IPS-18c (cell line): ENCODE data around the gene GMFB.
"Not testable (repeated sequence)": the region's sequence is repeated elsewhere in the genome, so short reads cannot be mapped to it uniquely, and the experiment has no call there.

Experiments
- H3K4me3 ChIP-seq: 2 replicates; pipeline ENCODE4 v1.7.0; 2013; ENCODE audit warnings: low read depth, mild to moderate bottlenecking, low read length, moderate library complexity; ENCODE audit not compliant: insufficient read depth
- H3K9me3 ChIP-seq: one replicate; pipeline ENCODE4 v1.6.1; 2013; ENCODE audit warnings: mild to moderate bottlenecking, low read length, moderate library complexity; ENCODE audit not compliant: control insufficient read depth, insufficient read depth

Gene GMFB

DNA sequence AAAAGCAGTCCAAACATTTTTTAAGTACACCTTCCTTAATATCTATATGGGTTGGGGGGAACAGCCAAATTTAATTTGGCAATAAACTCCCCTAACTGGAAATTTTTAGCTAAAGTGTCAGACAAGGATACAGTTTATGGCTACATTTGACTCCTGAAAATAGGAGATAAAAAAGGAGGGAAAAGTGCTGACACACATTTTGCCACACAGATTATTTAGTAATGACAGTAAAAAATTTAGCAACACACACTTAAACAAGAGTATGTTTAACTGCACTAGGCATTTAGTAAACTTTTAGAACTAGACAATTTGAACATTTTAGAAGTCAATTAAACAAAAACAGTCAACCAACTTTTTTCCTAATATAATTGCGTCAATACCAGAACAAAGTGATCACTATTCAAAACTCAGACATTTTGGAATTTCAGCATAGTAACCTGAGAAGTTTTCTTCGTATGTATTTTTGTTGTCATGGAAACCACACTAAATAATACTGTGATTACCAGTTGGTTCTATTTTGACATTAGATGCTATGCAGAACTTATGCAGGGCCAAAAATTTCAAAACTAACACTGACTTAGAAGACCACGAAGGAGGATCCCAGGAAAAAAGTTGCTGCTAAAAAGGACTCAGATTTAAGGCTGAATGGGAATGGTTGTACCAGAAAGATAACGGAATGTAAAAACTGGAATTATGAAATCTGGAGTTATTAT, 13.4 kb downstream of the GMFB start:
- Histone ChIP-seq H3K9me3 (no peaks in the 10 kb centered on the region), H3K4me3 (no peak overlapping the region)

DNA sequence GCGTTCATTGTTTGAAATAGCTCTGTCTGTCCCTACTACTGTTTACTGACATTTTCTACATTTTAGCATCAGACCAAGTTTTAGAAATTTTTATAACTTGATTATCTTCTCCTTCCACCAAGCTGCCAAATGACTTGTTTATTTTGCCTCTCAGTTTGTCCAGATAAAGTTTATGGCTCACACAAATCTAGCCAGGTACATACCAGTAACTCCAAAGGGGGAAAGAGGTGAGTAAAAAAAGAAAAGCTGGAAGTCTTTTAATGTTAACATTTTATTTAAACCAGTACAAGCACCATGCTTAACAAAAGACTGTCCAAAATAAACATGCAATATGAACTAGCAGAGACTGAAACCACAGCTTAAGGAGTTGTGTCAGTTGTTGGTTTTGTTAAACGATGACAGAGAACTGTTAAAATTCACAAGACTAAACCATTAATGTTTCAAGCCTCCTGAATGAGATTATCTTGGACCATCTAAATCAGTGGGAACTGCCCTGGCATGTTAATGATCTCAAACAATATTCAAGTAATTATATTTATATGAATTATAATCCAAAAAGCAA, 14.5 kb downstream of the GMFB start:
- H3K4me3 ChIP-seq, result no peak overlapping the region
- no peaks in the 10 kb centered on the region for H3K9me3 ChIP-seq

DNA sequence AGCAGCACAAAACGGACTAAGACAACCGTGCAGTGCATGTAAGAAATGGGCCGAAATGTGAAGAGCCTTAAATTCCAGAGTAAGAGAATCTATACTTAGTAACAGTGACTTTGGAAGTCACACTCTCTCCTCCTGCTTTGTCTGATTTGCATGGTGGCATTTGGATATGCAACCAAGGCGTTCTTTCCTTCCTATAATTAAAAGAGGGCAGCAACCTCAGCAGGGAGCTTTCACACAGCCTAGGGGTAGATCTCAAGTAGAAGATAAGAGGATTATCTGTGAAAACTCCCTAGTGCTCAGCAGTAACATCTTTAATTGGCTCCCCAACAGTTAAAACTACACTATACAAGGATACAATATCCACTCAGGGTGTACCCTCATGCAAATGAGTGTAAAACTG, 16.5 kb downstream of the GMFB start:
- no peak overlapping the region for H3K4me3 ChIP-seq
- no peaks in the 10 kb centered on the region for H3K9me3 ChIP-seq

DNA sequence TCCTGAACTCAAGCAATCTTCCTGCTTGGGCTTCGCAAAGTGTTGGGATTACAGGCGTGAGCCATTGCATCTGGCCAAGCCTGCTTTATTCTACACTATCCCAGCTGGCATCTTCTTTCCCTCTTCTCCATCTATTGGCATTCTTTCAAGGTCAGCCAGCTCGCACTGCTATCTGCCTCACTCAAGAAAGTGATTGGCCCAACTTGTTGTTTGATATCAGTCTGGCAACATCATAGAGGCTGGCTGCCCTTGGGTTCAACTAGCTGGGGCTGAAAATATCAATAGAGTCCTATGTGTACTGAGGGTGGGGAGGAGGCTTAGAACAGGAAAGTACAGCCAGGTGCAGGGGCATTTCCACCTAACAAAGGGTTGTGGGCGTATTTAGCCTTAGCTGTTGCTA, 17.1 kb downstream of the GMFB start:
- H3K4me3 ChIP-seq, result no peak overlapping the region
- no peaks in the 10 kb centered on the region for H3K9me3 ChIP-seq

DNA sequence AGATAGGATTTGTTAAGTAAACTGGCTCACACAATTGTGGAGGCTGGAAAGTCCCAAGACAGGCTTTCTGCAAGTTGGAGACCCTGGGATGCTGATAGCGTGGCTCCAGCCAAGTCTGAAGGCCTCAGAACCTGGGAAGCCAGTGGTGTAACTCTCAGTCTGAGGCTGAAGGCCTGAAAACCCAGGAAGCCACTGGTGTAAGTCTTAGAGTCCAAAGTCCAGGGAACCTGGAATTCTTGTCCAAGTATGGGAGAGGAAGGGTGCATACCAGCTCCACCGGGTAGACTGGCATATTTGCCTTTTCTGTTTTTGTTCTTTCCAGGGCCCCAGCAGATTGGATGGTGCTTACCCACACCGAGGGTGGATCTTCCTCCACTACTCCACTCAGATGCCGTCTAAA, 18.1 kb downstream of the GMFB start:
- Histone ChIP-seq H3K4me3 (no peak overlapping the region), H3K9me3 (no peaks in the 10 kb centered on the region)

DNA sequence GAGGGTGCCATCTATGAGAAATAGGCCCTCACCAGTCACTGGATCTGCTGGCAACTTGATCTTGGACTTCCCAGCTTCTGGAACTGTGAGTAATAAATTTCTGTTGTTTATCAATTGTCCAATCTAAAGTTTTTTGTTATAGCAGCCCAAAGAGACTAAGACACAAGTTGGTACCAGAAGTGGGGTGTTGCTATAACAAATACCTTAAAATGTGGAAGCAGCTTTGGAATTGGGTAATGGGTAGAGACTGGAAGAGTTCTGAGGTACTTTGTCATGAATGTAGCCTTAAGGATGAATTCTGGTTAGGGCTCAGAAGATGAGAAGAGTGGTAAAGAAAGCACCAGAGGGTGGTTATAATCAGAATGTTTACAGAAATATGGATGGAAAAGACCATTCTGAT, 21.5 kb downstream of the GMFB start:
- Histone ChIP-seq H3K9me3 (no peaks in the 10 kb centered on the region), H3K4me3 (no peak overlapping the region)

DNA sequence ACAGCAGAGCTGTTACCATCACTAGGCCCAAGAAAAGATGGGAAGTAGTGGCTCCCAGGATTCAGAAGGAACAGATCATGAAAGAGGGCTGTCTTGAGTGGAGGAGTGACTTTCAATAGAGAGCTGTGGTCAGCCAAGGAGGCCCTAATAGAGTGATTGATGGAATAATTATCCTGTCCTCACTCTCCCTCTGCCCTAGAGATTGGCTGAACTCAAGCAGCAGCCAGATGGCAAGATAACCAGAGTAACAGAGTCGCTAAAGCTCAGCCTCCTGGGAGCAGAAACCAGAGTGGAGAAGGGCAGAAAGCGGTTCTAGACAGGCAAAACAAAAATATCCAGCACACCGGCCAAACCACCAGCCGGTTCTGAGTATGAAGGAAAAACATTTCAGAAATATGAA, 23.1 kb downstream of the GMFB start:
- Histone ChIP-seq H3K4me3 (no peak overlapping the region), H3K9me3 (no peaks in the 10 kb centered on the region)

DNA sequence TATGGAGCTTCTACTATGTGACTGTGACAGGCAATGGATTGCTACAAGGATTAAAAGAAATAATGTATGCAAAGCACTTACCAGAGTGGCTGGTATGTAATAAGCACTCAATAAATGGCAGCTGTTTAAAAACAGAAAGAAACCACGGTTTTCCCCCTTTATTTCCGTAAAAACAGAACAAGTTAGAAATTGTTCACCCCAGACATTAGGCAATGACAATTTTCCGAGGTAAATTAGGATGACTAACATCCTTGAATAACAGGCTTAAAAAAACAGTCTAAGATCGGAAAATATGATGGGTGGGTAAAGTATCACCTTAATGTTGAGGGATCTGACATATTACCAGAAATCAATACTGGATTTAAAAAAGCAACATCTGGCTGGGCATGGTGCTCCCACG, 26.7 kb downstream of the GMFB start:
- Histone ChIP-seq H3K4me3 (no peak overlapping the region), H3K9me3 (peaks cover 5% of the 10 kb centered on the region)

DNA sequence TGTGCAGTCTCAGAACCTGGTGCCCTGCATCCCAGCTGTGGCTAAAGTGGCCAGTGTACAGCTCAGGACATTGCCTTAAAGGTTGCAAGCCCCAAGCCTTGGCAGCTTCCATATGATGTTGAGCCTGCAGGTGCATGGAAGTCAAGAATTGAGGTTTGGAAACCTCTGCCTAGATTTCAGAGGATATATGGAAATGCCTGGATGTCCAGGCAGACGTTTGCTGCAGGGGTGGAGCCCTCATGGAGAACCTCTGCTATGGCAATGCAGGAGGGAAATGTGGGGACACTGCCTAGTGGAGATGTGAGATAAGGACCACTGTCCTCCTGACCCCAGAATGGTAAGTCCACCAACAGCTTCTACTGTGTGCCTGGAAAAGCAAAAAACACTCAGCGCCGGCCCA, 29.7 kb downstream of the GMFB start:
- no peak overlapping the region for H3K4me3 ChIP-seq
- H3K9me3 ChIP-seq, result peaks cover 5% of the 10 kb centered on the region

DNA sequence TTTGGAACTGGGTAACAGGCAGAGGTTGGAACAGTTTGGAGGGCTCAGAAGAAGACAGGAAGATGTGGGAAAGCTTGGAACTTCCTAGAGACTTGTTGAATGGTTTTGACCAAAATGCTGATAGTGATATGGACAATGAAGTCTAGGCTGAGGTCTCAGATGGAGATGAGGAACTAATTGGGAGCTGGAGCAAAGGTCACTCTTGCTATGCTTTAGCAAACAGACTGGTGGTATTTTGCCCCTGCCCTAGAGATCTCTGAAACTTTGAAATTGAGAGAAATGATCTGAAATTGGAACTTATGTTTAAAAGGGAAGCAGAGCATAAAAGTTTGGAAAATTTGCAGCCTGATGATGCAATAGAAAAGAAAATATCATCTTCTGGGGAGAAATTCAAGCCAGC, 30.2 kb downstream of the GMFB start:
- not testable (repeated sequence) for H3K4me3 ChIP-seq

DNA sequence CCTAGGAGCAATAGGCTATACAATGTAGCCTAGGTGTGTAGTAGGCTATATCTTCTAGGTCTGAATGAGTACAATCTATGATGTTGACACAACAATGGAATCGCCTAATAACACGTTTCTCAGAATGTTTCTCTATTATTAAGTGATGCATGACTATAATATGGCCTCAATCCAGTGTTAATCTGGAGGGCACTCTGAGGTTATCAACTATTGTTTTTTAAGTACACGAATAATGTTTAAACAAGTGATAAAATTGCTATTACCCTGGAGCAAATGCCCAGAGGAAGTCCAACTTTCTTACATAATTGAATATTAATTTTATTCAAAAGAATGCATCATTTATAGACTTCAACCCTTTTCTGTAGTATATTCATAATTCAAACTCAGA, 31.2 kb downstream of the GMFB start:
- peaks cover 5% of the 10 kb centered on the region for H3K9me3 ChIP-seq
- H3K4me3 ChIP-seq, result no peak overlapping the region

More for the DNA sequence above, 30.2 kb downstream of the GMFB start:
- H3K9me3 ChIP-seq, result not testable (repeated sequence)

DNA sequence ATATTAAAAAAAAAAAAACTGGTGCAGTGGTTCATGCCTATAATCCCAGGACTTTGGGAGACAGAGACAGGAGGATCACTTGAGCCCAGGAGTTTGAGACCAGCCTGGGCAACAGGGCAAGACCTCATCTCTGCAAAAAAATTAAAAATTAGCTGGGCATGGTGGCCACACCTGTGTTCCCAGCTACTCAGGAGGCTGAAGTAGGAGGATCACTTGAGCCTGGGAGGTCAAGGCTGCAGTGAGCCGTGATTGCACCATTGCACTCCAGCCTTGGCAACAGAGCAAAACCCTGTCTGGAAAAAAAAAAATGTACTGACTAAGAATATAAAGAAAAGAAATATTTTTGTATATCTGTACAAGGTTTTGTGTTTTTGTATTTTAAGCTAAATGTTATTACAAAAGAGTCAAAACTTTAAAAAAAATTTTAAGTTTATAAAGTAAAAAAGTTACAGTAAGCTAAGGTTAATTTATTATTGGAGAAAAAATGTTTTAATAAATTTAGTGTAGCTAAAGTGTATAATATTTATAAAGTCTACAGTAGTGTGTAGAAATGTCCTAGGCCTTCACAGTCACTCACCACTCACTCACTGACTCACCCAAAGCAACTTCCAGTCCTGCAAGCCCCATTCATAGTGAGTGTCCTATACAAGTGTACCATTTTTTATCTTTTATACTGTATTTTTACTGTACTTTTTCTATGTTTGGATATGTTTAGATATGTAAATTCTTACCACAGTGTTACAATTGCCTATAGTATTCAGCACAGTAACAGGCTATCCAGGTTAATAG, 31.8 kb downstream of the GMFB start:
- not testable (repeated sequence) for H3K4me3 ChIP-seq, H3K9me3 ChIP-seq

DNA sequence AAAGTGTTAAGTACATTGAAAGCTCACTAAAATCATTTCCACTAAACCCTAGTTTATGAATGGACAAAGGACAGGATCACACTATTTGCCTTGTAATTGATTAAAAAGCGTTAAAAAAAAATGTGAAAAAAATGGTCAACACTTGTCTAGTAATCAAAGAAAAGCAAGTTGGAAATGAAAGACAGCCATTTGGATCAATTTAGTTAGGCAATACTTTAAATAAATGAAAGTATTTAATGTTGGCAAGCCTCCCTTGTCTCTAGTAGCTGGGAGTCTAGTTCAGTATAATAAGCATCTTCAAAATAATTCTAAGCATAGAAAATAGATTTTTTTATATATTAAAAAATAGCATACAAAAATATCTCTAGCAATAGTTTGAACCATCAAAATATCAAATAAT, 33.4 kb downstream of the GMFB start:
- no peak overlapping the region for H3K4me3 ChIP-seq
- H3K9me3 ChIP-seq, result peaks cover 5% of the 10 kb centered on the region

DNA sequence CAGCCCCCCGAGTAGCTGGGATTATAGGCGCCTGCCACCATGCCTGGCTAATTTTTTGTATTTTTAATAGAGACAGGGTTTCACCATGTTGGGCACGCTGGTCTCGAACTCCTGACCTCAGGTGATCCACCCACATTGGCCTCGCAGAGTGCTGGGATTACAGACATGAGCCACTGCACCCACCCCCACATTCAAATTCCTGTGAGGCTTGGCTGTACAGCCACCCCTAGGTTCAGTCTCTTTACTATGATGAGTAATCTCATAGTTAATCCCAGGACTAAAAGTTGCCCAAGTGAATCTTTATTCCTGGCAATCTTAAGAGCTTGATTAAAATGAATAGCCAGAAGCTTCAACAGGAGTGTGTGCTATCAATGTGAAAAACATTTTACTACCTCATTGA, 34.8 kb downstream of the GMFB start:
- not testable (repeated sequence) for H3K9me3 ChIP-seq, H3K4me3 ChIP-seq

DNA sequence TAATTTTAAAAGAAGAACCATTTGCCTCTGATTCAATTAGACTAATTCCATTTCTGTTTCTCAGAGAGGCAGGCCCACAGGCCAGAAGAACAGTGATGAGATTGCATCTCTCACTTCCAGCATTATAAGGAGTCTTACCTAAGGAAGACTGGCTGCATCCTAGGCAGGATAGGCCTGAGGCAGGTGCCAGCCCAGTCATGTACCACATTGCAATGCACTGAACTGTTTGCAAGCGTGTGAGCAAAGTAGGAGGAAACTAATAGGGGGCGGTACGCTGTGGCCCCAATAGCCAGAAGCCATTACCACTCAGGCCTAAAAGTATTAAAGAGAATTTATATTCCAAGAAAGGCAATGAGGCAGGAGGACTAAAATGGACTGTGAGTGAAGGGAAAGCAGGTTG, 35.5 kb downstream of the GMFB start:
- no peaks in the 10 kb centered on the region for H3K9me3 ChIP-seq
- H3K4me3 ChIP-seq, result no peak overlapping the region

DNA sequence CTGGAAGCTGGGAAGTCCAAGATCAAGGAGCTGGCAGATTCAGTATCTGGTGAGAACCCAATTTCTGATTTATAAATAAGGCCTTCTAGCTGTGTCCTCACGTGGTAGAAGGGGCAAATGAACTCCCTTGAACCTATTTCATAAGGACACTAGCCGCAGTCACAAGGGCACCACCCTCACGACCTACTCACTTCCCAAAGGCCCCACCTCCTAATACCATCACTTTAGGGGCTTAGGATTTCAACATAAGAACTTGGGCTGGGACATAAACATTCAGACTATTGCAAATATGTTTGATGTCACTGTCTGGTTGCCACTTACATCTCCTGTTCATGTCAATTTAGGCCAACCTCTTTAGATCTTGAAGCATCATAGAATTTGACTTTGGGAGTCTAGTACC, 36.8 kb downstream of the GMFB start:
- no peak overlapping the region for H3K4me3 ChIP-seq

DNA sequence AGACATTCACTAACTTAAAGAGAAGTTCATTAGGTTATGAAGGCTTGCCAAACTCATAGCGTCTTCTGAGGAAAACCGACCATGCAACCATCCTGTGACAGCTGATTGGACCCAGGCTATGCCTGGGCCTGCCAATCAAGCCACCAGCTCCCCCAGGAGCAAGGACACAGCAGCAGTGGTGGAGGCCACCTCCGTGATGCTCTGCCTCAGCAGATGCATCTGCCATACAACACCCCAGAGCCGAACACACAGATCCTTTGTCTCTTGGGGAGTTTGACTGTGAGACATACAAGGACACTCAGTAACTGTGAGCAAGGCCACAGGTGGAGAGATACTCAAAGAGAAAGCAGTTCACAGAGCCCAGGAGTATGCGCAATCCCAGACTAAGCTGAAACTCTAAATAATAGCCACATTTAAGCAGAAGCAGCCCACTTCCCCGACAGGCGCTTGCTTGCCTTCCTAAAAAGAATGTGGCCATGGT, 37.6 kb downstream of the GMFB start:
- H3K4me3 ChIP-seq, result no peak overlapping the region
- H3K9me3 ChIP-seq, result no peaks in the 10 kb centered on the region

More for the DNA sequence above, 36.8 kb downstream of the GMFB start:
- no peaks in the 10 kb centered on the region for H3K9me3 ChIP-seq

DNA sequence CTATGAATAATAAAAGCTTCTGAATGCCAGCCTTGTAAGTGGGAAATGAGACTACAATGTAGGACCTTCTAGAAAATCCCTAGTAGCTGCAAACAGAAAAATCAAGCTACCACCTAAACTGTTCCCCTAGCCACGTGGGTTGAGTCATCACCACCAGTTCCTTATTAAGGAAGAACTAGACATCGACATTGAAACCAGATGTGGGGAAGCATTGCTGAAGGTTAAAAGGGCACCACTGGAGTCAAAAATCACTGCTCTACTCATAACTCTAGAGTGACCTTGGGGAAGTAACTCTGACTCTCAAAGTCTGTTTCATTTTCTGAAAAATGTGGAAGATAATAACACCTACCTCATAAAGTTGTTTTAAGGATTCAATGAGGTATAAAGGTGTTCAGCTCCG, 38.2 kb downstream of the GMFB start:
- Histone ChIP-seq H3K4me3 (no peak overlapping the region), H3K9me3 (no peaks in the 10 kb centered on the region)
